OCI-LY3 (cell line): ENCODE data around the gene MRPL40.

Experiments used
- H2AFZ ChIP-seq: fragments of 200-600, 300-600 bp; shearing (Covaris generic); 2 replicates; pipeline ENCODE4 v1.6.0; 2014; ENCODE audit warnings: antibody characterized with exemption, low read depth, low read length
- H3K27ac ChIP-seq: fragments of 200-600, 300-600 bp; sonication (generic); 2 replicates; pipeline ENCODE4 v1.5.1; 2014; ENCODE audit warnings: mild to moderate bottlenecking, low read length, moderate library complexity, mixed read lengths
- H3K27me3 ChIP-seq: fragments of 200-600, 300-600 bp; sonication (generic); 2 replicates; pipeline ENCODE4 v1.6.1; 2014; ENCODE audit warnings: low read depth, low read length, mixed read lengths
- H3K36me3 ChIP-seq: fragments of 200-600, 300-600 bp; sonication (generic); replicated peaks from 2 replicates; pipeline ENCODE3; 2014; ENCODE audit warnings: low read depth, low read length, mixed read lengths
- H3K4me1 ChIP-seq: fragments of 300-600, 200-600 bp; sonication (generic); 2 replicates; pipeline ENCODE4 v1.6.1; 2014; ENCODE audit warnings: low read length, mixed read lengths
- H3K4me2 ChIP-seq: fragments of 200-600, 300-600 bp; sonication (generic); 2 replicates; pipeline ENCODE4 v1.6.1; 2014; ENCODE audit warnings: low read length, mixed read lengths
- H3K4me3 ChIP-seq: fragments of 300-600, 200-600 bp; sonication (generic); 2 replicates; pipeline ENCODE4 v1.5.1; 2014; ENCODE audit warnings: antibody characterized with exemption, mild to moderate bottlenecking, low read length, moderate library complexity
- H3K79me2 ChIP-seq: fragments of 300-600, 200-600 bp; shearing (Covaris generic); 2 replicates; pipeline ENCODE4 v1.6.1; 2014; ENCODE audit warnings: mild to moderate bottlenecking, low read length, mixed read lengths
- H3K9ac ChIP-seq: fragments of 300-600, 200-600 bp; shearing (Covaris generic); 2 replicates; pipeline ENCODE4 v1.6.0; 2014; ENCODE audit warnings: mild to moderate bottlenecking, low read length, moderate library complexity
- H3K9me3 ChIP-seq: fragments of 200-600, 300-600 bp; shearing (Covaris generic); 2 replicates; pipeline ENCODE4 v1.6.1; 2014; ENCODE audit warnings: low read length, mixed read lengths; ENCODE audit not compliant: insufficient read depth
- H4K20me1 ChIP-seq: fragments of 200-600, 300-600 bp; sonication (generic); 2 replicates; pipeline ENCODE4 v1.6.1; 2016; ENCODE audit warnings: low read length, mixed read lengths; ENCODE audit not compliant: insufficient read depth
- CTCF ChIP-seq: fragments of 200-600, 300-600 bp; sonication (generic); IDR thresholded peaks from 2 replicates; pipeline ENCODE4 v1.5.1; 2014; ENCODE audit warnings: antibody characterized with exemption, low read length, low read depth
- EZH2phosphoT487 ChIP-seq: fragments of 200-600 bp; shearing (Covaris generic); IDR thresholded peaks from 2 replicates; pipeline ENCODE4 v1.6.1; 2018; ENCODE audit warnings: antibody characterized with exemption, mixed run types, low read depth

MRPL40 gene

GRCh38 chr22:19464546-19464945, 32.2 kb downstream of the MRPL40 start:
- H3K27ac ChIP-seq: no peak overlapping the region
- peaks cover 62% of the 10 kb centered on the region for H3K36me3 ChIP-seq
- H3K9ac ChIP-seq: no peak overlapping the region
- H4K20me1 ChIP-seq: no peaks in the 10 kb centered on the region; the same call in 1 of the 2 replicates
- TF ChIP-seq EZH2phosphoT487 (no peak), CTCF (no peak)
- no peaks in the 10 kb centered on the region for H3K79me2 ChIP-seq
- H3K27me3 ChIP-seq: no peaks in the 10 kb centered on the region
- no peak overlapping the region for H2AFZ ChIP-seq
- H3K9me3 ChIP-seq: no peaks in the 10 kb centered on the region
- H3K4me1 ChIP-seq: no peaks in the 10 kb centered on the region
- no peak overlapping the region for H3K4me2 ChIP-seq
- no peak overlapping the region for H3K4me3 ChIP-seq

GRCh38 chr22:19464975-19465374, 32.6 kb downstream of the MRPL40 start:
- Histone ChIP-seq H3K27me3 (no peaks in the 10 kb centered on the region), H3K27ac (no peak overlapping the region), H3K9me3 (no peaks in the 10 kb centered on the region), H2AFZ (no peak overlapping the region), H3K36me3 (peaks cover 66% of the 10 kb centered on the region), H3K79me2 (no peaks in the 10 kb centered on the region), H3K4me3 (no peak overlapping the region), H3K4me1 (no peaks in the 10 kb centered on the region), H3K9ac (no peak overlapping the region), H3K4me2 (no peak overlapping the region), H4K20me1 (no peaks in the 10 kb centered on the region; the same call in 1 of the 2 replicates)
- TF ChIP-seq CTCF: no peak

GRCh38 chr22:19466126-19466716, 33.9 kb downstream of the MRPL40 start:
- Histone ChIP-seq H3K9me3 (no peaks in the 10 kb centered on the region), H4K20me1 (peaks cover under 1% of the 10 kb centered on the region; the same call in 1 of the 2 replicates), H3K27ac (no peak overlapping the region), H3K27me3 (no peaks in the 10 kb centered on the region), H3K36me3 (peaks cover 67% of the 10 kb centered on the region), H3K4me3 (no peak overlapping the region), H3K9ac (no peak overlapping the region), H3K4me1 (no peaks in the 10 kb centered on the region), H3K4me2 (no peak overlapping the region), H2AFZ (no peak overlapping the region), H3K79me2 (no peaks in the 10 kb centered on the region)
- TF ChIP-seq CTCF (no peak), EZH2phosphoT487 (no peak)

GRCh38 chr22:19466848-19467752, 34.8 kb downstream of the MRPL40 start:
- Histone ChIP-seq H2AFZ (no peak overlapping the region), H3K9ac (no peak overlapping the region), H4K20me1 (peaks cover 3% of the 10 kb centered on the region; the same call in 1 of the 2 replicates), H3K4me2 (no peak overlapping the region), H3K4me3 (no peak overlapping the region), H3K27ac (no peak overlapping the region), H3K27me3 (no peaks in the 10 kb centered on the region), H3K4me1 (no peaks in the 10 kb centered on the region), H3K9me3 (no peaks in the 10 kb centered on the region), H3K79me2 (no peaks in the 10 kb centered on the region), H3K36me3 (peaks cover 67% of the 10 kb centered on the region)
- no peak for TF ChIP-seq EZH2phosphoT487
- no peak for TF ChIP-seq CTCF
